Upper lobe of left lung (tissue), 4 donors: Measurements from ENCODE around the gene OCIAD1.

ENCODE experiments used
- EP300 ChIP-seq, 4 donors: sonication (generic); formaldehyde crosslinking; IDR thresholded peaks; one replicate each; pipeline ENCODE4 v1.5.1; 2017; ENCODE audit warnings: antibody characterized with exemption in 4 of 4, control low read depth in 2 of 4
- POLR2A ChIP-seq, 4 donors: fragments of 450-650 bp; IDR thresholded peaks; one replicate each; pipeline ENCODE4 v1.5.1; 2016 to 2017; ENCODE audit warnings: antibody characterized with exemption in 4 of 4, mild to moderate bottlenecking in 2 of 4
- POLR2AphosphoS5 ChIP-seq, 2 donors: sonication (generic); formaldehyde crosslinking; IDR thresholded peaks; one replicate each; pipeline ENCODE4 v1.5.1; 2017; ENCODE audit warnings: antibody characterized with exemption in 2 of 2
- TF ChIP-seq, protein P1 (sequence below), 6 experiments: fragments of 450-650 bp in 4 of 6; fragments of 200-600 bp in 2 of 6; sonication (generic) in 2 of 6; IDR thresholded peaks; one replicate each; pipeline ENCODE4 v1.5.1; 2016 to 2019; ENCODE audit warnings: antibody characterized with exemption in 6 of 6

DNA sequence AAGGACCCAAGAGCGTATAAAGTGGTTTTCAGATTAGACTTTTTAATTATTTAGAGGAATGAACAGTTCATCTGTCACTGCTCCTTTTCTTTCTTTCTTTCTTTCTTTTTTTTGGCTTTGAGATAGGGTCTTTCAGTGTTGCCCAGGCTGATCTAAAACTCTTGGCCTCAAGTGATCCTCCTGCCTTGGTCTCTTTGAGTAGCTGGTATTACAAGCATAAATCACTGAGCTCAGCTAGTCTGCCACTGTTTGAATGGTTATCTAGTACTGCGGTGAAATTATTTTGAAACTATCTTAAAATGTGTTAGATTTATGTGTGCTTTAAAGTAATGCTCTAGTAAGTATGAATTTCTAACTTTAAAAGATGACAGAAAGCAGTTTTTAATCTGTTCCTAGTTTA lies 44.3 kb upstream of the OCIAD1 start:
- TF ChIP-seq, protein P1, sequence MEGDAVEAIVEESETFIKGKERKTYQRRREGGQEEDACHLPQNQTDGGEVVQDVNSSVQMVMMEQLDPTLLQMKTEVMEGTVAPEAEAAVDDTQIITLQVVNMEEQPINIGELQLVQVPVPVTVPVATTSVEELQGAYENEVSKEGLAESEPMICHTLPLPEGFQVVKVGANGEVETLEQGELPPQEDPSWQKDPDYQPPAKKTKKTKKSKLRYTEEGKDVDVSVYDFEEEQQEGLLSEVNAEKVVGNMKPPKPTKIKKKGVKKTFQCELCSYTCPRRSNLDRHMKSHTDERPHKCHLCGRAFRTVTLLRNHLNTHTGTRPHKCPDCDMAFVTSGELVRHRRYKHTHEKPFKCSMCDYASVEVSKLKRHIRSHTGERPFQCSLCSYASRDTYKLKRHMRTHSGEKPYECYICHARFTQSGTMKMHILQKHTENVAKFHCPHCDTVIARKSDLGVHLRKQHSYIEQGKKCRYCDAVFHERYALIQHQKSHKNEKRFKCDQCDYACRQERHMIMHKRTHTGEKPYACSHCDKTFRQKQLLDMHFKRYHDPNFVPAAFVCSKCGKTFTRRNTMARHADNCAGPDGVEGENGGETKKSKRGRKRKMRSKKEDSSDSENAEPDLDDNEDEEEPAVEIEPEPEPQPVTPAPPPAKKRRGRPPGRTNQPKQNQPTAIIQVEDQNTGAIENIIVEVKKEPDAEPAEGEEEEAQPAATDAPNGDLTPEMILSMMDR (IDR thresholded peaks at IDR 0.05), result no peak
- TF ChIP-seq EP300 (IDR thresholded peaks at IDR 0.05) (no peak), POLR2AphosphoS5 (IDR thresholded peaks at IDR 0.05) (no peak), POLR2A (IDR thresholded peaks at IDR 0.05) (no peak)
